ENCODE results near the gene ZNF385C.
"Not testable (repeated sequence)": the region's sequence is repeated elsewhere in the genome, so short reads cannot be mapped to it uniquely, and the experiment has no call there.

The ZNF385C gene

DNA sequence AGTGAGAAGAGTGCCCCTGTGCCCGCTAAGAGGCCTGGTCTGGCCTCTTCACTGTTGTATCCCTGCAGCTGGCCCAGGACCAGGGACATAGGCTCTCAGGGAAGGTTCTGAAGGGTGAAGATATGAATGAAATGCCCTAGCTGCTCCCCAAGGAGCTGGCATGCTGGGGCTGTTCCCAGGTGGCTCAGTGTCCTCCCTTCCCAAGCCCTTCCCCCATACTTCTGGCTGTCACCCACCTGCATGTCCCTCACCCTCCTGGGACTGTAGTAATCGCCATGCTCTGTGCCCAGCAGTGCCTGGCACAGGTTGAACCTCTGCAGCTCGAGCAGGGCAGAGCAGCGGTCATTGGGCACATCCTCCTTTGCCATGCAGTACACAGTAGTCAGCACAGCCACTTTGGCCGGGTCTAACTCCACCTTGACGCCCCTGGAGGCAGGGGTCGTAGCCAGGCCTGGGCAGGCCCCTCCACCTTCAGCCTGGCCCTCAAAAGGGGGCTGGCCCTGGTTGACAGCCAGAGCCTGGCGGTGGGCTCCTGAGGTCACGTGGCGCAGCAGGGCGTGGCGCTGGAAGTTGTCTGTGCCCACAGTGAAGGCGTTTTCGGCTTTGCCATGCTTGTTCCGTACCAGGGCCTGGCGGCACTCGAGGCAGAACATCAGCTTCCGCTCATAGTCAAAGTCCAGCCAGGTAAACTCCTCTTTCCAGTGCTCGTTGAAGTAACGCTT lies 55.5 kb downstream of the ZNF385C start:
- DNase-seq, result no peak

DNA sequence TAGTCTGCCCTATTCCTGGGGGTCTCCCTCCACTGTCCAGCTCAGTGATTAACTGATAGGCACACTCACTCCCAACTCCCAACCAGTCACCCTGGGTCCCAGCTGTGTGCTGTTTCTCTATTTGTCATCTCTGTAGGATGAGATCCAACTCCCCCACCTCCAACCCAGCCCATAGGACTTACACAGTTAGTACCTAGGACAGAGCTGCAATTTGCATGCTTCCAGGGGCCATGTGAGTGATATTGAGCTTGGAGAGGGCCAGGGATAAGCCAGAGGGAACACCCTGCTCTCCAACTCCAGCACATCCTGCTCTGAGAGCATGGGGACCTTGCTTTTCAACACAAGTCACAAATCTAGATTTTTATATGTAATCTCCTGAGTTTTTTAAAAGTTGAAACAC lies 56.7 kb downstream of the ZNF385C start:
- DNase-seq, result no peak

DNA sequence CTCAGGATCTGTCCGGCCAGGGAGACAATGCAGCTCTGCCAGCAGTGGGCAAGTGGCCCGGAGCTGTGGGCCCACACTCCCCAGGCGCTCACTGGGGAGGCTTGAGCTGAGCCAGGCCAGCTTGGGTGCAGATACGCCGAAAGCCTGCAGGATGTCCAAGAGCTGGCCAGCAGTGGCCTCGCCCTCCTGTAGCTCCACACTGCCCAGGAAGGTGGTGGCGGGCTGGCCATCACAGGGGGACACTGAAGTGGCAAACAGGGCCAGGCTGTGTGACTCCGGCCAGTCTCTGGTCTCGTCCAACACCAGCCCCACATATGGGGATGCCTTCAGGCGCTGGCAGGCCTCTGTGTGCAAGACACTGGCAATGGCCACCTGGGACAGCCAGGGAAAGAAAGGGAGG lies 57.5 kb downstream of the ZNF385C start:
- DNase-seq, result no peak

- no peak for DNase-seq
Measured at GRCh38 chr17:42039794-42040763, 58.2 kb downstream of the ZNF385C start.

GRCh38 chr17:42038221-42038973 lies 59.9 kb downstream of the ZNF385C start:
- no peak for DNase-seq

GRCh38 chr17:42034059-42034458 lies 64.2 kb downstream of the ZNF385C start:
- no peak for DNase-seq

DNA sequence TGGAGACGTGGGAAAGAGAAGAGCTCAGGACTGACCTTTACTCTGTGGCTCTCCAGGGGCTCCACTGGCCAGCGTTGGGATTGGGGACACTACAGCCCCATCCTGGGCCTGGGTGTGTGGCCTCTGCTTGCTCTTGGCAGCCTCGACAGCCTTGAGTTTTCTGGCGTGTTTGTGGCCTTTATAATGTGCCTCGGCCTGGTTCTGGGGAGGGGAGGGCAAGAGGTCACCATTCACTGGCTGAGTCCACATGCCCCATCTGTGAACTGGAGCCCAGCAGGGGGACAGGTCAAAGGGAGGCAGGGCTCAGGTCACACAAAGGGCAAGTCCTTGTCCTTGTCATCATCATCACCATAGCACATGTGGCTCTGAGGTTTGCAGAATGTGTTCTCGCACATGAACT lies 66.7 kb downstream of the ZNF385C start:
- DNase-seq, result no peak

DNA sequence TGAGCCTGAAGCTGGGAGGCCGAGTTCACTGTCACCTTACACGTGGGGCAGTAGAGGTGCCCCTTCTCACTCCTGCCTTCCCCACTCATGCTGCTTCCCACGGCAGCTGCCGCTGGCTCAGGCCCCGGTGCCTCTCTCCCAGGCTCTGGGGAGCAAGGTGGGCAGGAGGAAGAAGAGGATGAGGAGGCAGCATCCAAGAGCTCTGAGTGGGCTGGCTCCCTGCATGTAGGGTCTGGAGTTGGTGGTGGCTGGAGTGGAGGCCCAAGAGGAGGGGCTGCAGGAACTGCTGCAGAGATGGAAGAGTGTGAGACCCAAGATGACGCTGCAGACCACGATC lies 69.5 kb downstream of the ZNF385C start:
- no peak for DNase-seq

DNA sequence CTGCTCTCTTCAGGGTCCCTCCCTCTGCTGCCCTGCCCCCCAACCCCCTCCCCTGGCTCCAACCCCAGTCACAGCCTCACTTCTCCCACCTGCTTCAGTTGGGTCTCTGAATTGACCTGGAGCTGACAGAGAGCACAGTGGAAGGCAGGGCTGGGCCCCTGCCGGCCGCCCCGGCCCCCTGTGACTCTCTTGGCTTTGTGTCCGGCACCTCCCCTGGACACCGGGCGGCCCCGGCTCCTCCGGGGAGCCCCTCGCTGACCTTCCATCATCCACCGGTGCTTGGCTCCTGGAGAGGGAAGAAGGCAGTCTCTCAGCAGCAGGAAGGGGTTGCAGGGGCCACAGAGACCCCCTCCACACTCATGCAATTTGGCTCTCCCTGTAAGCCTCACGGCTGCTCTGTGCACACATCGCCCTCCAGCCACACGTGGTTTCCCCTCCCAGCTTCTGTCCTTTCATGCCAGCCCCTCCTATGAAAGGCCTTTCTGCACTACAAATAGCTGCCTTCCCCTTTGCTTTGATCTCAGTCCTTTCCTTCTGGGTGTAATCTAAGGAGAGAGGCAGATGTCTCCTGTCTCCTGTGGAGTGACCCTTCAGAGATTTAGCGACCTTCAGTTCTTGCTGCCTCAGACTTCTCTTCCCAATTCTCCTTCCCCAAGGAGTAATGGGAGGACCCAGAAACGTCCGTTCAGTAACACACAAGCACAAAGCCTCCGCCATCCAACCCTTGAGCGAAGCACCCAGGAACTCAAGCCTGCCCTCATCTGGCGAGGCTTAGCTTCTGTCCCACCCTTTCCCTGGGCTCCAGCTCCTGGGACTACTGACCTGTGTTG lies 70.1 kb downstream of the ZNF385C start:
- DNase-seq, result no peak

GRCh38 chr17:42027590-42027889 lies 70.7 kb downstream of the ZNF385C start:
- DNase-seq, result no peak

DNA sequence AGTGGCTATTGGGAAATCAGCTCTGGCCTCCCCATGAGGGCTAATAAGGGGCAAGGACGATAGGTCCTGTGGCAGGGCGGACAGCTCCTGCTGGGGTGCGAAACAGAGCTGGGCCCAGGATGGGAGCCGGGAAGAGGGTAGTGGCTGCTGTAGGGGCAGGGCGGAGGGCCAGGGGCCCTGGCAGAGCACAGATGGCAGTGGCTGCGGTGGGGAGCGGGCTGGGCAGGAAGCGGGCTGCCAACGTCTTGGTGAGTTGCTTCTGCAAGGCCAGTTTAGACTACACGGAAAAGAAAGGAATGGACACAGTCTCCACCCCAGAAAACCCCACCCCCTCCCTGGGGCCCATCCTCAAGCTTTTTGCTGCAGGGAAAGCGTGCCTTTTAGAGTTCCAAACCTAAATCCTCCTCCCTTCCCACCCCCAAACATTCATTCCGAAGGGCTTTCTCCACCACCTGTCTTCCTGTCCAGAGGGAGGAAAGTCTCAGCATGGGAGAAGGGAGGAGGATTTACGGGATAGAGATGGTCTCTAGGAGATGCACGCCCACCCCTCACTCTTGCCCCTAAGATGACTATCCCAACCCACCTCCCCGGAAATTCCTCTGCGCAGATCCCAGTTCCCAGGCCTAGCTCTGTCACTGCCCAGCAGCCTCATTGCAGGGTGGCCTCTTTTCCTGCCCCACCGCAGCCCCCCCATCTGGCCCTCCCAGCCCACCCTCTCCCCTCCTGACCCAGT lies 71.2 kb downstream of the ZNF385C start:
- no peak for DNase-seq

DNA sequence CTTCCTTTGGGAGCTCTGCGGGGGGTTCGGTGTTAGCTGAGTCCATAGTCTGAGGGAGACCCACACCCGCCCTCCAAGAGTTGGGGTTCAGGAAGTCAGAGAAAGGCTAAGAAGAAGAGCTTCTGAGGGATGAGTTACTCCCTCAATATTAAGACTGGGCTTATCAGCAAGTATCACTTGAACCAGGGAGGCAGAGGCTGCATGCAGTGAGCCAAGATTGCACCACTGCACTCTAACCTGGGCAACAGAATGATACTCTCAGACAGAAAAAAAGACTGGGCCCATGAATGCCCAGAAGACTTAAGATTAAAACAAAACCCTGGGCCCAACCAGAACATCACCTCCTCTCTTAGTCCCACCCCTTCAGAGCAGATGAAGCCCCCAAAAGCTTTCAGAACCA lies 72.3 kb downstream of the ZNF385C start:
- no peak for DNase-seq

GRCh38 chr17:42025191-42025579 lies 73.1 kb downstream of the ZNF385C start:
- DNase-seq, result no peak

DNA sequence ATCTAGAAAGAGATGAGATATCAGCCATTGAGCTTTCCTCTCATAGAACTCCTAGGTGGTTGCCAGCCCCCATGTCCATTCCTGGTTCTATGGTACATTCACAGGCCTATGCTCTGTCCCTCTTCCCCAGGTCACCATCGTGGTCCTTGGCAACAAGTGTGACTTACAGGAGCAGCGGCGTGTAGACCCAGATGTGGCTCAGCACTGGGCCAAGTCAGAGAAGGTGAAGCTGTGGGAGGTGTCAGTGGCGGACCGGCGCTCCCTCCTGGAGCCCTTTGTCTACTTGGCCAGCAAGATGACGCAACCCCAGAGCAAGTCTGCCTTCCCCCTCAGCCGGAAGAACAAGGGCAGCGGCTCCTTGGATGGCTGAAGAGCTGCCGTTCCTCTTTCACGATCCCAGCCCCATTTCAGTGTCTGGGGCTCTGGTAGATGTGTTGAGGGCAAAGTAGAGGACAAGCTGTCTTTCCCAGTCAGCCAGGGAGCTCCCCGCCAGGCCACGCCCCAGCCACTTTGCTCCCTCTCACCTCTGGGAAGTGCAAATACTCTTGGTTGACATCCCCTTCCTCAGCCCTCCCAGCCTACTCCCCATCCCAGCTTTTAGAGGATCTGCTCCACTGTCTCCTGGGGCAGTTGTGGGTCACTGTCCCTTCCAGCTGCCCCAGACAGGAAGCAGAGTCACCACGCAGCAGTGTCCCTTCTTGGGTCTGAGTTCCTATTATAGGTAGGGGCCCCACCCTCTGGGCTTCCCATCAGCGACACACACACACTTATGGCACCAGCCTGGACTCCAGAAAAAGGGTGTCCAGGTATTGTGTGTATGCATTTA lies 74.5 kb downstream of the ZNF385C start:
- DNase-seq, result no peak

DNA sequence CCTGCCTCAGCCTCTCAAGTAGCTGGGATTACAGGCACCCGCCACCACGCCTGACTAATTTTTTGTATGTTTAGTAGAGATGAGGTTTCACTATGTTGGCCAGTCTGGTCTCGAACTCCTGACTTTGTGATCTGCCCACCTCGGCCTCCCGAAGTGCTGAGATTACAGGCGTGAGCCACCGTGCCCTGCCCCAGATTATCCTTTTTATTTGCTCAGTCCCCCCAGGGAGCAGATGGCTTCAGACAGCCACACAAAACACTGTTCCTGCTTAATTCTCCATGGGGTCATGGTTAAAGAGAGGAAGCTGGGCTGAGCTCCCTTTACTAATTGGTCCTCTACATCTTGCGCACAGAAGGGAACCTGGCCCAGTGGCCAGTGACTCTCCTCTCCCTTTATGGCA lies 77.4 kb downstream of the ZNF385C start:
- DNase-seq, result not testable (repeated sequence)

- DNase-seq, result peak; percentile 93
Measured at GRCh38 chr17:42019509-42020404, 78.5 kb downstream of the ZNF385C start, which contains the start of gene NKIRAS2. TSS of gene NKIRAS2 (plus strand) at chr17:42020090. CDS start at chr17:42021578, 1,488 bp downstream.

GRCh38 chr17:42018988-42019387 lies 79.3 kb downstream of the ZNF385C start:
- no peak for DNase-seq

- no peak for DNase-seq
Measured at GRCh38 chr17:42018339-42018738, 79.9 kb downstream of the ZNF385C start.

DNA sequence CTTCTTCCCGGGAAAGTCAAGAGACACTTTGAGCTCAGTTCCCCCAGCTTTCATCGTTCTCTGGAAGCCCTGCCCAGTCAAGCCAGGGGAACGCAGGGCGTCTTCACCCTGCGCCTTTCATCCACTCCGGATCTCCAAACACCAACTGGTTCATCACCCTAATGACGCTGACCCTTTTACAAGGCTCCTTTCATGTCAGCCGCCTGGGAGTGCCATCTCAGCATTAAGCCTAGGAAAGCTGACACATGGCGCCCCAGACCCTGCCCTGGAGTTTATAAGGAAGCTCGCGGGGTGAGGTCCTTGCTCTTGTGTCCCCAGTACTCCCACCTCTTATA lies 80.4 kb downstream of the ZNF385C start:
- DNase-seq, result no peak
